Ishikawa (cell line): Measurements from ENCODE around the gene CAPS.

Experiments
- EP300 ChIP-seq: IDR thresholded peaks from 2 replicates; pipeline ENCODE4 v1.6.1; 2012; ENCODE audit warnings: borderline replicate concordance
- RAD21 ChIP-seq: IDR thresholded peaks from 2 replicates; pipeline ENCODE4 v1.6.1; 2012; ENCODE audit warnings: low read depth
- TAF1 ChIP-seq: IDR thresholded peaks from 2 replicates; pipeline ENCODE4 v1.6.1; 2012; ENCODE audit warnings: low read depth, mild to moderate bottlenecking
- TEAD4 ChIP-seq: IDR thresholded peaks from 2 replicates; pipeline ENCODE4 v1.6.1; 2012
- YY1 ChIP-seq: IDR thresholded peaks from 2 replicates; pipeline ENCODE4 v1.6.1; 2012; ENCODE audit warnings: low read depth
- TF ChIP-seq, protein P1 (sequence below): IDR thresholded peaks from 2 replicates; pipeline ENCODE4 v1.6.1; 2012
- TF ChIP-seq, protein P2 (sequence below): IDR thresholded peaks from 2 replicates; pipeline ENCODE4 v1.6.1; 2012
- TF ChIP-seq, protein P3 (sequence below): IDR thresholded peaks from 2 replicates; pipeline ENCODE4 v1.6.1; 2012; ENCODE audit warnings: low read depth, mild to moderate bottlenecking

DNA sequence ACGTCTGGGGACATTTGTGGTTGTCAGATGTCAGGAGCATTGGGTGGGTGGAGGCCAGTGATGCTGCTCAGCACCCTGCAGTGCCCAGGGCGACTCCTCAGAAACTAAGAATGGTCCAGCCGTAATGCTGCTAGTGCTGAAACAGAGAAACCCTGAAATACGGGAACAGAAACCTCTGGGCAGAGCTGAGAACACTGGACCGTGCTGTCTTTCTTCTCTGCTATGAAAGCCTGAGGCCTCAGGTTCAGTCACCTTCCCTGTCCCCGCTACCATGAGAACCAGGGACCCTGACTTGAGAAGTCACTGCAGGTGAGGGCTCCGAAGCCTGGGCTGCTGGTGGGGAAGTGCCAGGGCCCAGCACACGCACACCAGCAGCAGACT is 13.4 kb downstream of the CAPS start:
- TF ChIP-seq, protein P1, sequence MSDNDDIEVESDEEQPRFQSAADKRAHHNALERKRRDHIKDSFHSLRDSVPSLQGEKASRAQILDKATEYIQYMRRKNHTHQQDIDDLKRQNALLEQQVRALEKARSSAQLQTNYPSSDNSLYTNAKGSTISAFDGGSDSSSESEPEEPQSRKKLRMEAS: no peak
- TF ChIP-seq TEAD4 (no peak), RAD21 (no peak), TAF1 (no peak), EP300 (no peak), YY1 (no peak)
- TF ChIP-seq, protein P2, sequence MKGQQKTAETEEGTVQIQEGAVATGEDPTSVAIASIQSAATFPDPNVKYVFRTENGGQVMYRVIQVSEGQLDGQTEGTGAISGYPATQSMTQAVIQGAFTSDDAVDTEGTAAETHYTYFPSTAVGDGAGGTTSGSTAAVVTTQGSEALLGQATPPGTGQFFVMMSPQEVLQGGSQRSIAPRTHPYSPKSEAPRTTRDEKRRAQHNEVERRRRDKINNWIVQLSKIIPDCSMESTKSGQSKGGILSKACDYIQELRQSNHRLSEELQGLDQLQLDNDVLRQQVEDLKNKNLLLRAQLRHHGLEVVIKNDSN: no peak
- TF ChIP-seq, protein P3, sequence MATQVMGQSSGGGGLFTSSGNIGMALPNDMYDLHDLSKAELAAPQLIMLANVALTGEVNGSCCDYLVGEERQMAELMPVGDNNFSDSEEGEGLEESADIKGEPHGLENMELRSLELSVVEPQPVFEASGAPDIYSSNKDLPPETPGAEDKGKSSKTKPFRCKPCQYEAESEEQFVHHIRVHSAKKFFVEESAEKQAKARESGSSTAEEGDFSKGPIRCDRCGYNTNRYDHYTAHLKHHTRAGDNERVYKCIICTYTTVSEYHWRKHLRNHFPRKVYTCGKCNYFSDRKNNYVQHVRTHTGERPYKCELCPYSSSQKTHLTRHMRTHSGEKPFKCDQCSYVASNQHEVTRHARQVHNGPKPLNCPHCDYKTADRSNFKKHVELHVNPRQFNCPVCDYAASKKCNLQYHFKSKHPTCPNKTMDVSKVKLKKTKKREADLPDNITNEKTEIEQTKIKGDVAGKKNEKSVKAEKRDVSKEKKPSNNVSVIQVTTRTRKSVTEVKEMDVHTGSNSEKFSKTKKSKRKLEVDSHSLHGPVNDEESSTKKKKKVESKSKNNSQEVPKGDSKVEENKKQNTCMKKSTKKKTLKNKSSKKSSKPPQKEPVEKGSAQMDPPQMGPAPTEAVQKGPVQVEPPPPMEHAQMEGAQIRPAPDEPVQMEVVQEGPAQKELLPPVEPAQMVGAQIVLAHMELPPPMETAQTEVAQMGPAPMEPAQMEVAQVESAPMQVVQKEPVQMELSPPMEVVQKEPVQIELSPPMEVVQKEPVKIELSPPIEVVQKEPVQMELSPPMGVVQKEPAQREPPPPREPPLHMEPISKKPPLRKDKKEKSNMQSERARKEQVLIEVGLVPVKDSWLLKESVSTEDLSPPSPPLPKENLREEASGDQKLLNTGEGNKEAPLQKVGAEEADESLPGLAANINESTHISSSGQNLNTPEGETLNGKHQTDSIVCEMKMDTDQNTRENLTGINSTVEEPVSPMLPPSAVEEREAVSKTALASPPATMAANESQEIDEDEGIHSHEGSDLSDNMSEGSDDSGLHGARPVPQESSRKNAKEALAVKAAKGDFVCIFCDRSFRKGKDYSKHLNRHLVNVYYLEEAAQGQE: no peak
